ENCODE data around the gene CPSF4L.

DNA sequence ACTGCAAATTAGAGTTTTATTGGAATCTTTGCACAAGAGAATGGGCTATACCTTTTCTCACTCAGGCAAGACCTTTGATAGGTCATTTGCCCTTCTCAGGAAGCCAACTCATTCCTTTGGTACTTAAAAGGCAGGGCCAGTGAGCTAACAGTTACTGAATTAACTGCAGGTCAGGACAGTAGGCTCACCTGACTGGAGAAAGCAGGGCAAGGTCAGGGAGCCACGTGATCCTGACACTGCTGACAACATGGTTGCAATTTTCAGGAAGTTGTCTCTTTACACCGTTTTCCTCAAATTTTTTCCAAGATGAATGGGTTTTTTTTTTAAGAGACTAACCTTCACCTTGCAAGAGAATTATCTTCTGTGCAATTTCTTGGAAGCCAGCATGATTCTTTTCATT, 21.1 kb downstream of the CPSF4L start:
- TF ChIP-seq EZH2 (IDR thresholded peaks at IDR 0.05) (no peak), POLR2AphosphoS5 (IDR thresholded peaks at IDR 0.05; ENCODE audit: borderline replicate concordance, low read depth, low read length) (no peak)

Measured in SK-N-MC (cell line).